Neural cell (in vitro differentiated cells): Measurements from ENCODE around the gene HINT2. TPM values are rescaled to one million over a fixed set of nuclear protein-coding genes. Genes with fewer than 3 reads are reported as not detected.

Source experiments
- H2AFZ ChIP-seq: fragments of 200-600, 300-800 bp; sonication (generic), shearing (Covaris generic); 2 replicates; pipeline ENCODE4 v1.6.0; 2014; ENCODE audit warnings: low read depth, mild to moderate bottlenecking, antibody characterized with exemption, low read length, moderate library complexity
- H3F3A ChIP-seq: fragments of 200-600 bp; shearing (Covaris generic); 2 replicates; pipeline ENCODE4 v1.6.1; 2016; ENCODE audit warnings: mild to moderate bottlenecking, moderate library complexity, mixed read lengths, antibody characterized with exemption, low read length; ENCODE audit not compliant: insufficient read depth, poor library complexity, severe bottlenecking
- H3K27ac ChIP-seq: fragments of 200-600, 300-800 bp; sonication (generic), shearing (Covaris generic); 2 replicates; pipeline ENCODE4 v1.5.1; 2014; ENCODE audit warnings: mild to moderate bottlenecking, low read length, moderate library complexity
- H3K27me3 ChIP-seq: fragments of 300-800, 200-600 bp; sonication (generic), shearing (Covaris generic); 2 replicates; pipeline ENCODE4 v1.6.0; 2014; ENCODE audit warnings: mild to moderate bottlenecking, low read depth, low read length, moderate library complexity; ENCODE audit not compliant: insufficient read depth
- H3K36me3 ChIP-seq: fragments of 300-800, 200-600 bp; sonication (generic), shearing (Covaris generic); 2 replicates; pipeline ENCODE4 v1.5.1; 2014; ENCODE audit warnings: mild to moderate bottlenecking, antibody characterized with exemption, low read length, moderate library complexity; ENCODE audit not compliant: insufficient read depth
- H3K4me2 ChIP-seq: fragments of 300-800, 200-600 bp; sonication (generic), shearing (Covaris generic); 2 replicates; pipeline ENCODE4 v1.6.0; 2014; ENCODE audit warnings: mild to moderate bottlenecking, low read length
- H3K4me3 ChIP-seq: fragments of 300-800, 200-600 bp; sonication (generic), shearing (Covaris generic); 2 replicates; pipeline ENCODE4 v1.5.1; 2014; ENCODE audit warnings: mild to moderate bottlenecking, low read length, moderate library complexity
- H3K79me2 ChIP-seq: fragments of 200-600 bp; shearing (Covaris generic); replicated peaks from 2 replicates; pipeline ENCODE4 v1.6.0; 2014; ENCODE audit warnings: mild to moderate bottlenecking, low read length, moderate library complexity; ENCODE audit not compliant: insufficient read depth
- H3K9ac ChIP-seq: fragments of 300-800, 200-600 bp; sonication (generic), shearing (Covaris generic); 2 replicates; pipeline ENCODE4 v1.6.1; 2016; ENCODE audit warnings: mild to moderate bottlenecking, low read length, mixed read lengths
- H3K9me2 ChIP-seq: fragments of 200-600 bp; shearing (Covaris generic); 2 replicates; pipeline ENCODE4 v1.6.1; 2016; ENCODE audit warnings: mild to moderate bottlenecking, low read length, mixed read lengths; ENCODE audit not compliant: insufficient read depth
- H3K9me3 ChIP-seq: fragments of 200-600, 300-800 bp; sonication (generic), shearing (Covaris generic); 2 replicates; pipeline ENCODE4 v1.6.1; 2016; ENCODE audit warnings: mild to moderate bottlenecking, mixed run types, low read length, moderate library complexity, mixed read lengths
- H4K20me1 ChIP-seq: fragments of 200-600 bp; shearing (Covaris generic); 2 replicates; pipeline ENCODE4 v1.6.1; 2016; ENCODE audit warnings: mild to moderate bottlenecking, mixed run types; ENCODE audit not compliant: insufficient read depth
- CTCF ChIP-seq: fragments of 450-650 bp; IDR thresholded peaks from 2 replicates; pipeline ENCODE4 v1.5.1; 2014; ENCODE audit warnings: antibody characterized with exemption, mild to moderate bottlenecking, moderate library complexity; ENCODE audit not compliant: poor library complexity, severe bottlenecking
- EP300 ChIP-seq: fragments of 450-650 bp; conservative IDR thresholded peaks from 2 replicates; pipeline ENCODE4 v1.6.1; 2014; ENCODE audit warnings: antibody characterized with exemption, mild to moderate bottlenecking, moderate library complexity; ENCODE audit not compliant: poor library complexity, severe bottlenecking
- EZH2 ChIP-seq: fragments of 200-600, 300-800 bp; shearing (Covaris generic), sonication (generic); IDR thresholded peaks from 2 replicates; pipeline ENCODE4 v1.6.1; 2014; ENCODE audit warnings: antibody characterized with exemption, low read length, borderline replicate concordance, mild to moderate bottlenecking; ENCODE audit not compliant: insufficient read depth, poor library complexity, severe bottlenecking
- MXI1 ChIP-seq: fragments of 450-650 bp; conservative IDR thresholded peaks from 2 replicates; pipeline ENCODE4 v1.6.1; 2014; ENCODE audit warnings: antibody characterized with exemption, mild to moderate bottlenecking; ENCODE audit not compliant: poor library complexity, severe bottlenecking
- POLR2AphosphoS5 ChIP-seq: IDR thresholded peaks from 2 replicates; pipeline ENCODE4 v1.6.1; 2012
- RAD21 ChIP-seq: fragments of 450-650 bp; conservative IDR thresholded peaks from 2 replicates; pipeline ENCODE4 v1.6.1; 2014; ENCODE audit warnings: antibody characterized with exemption, mild to moderate bottlenecking, moderate library complexity
- SMC3 ChIP-seq: fragments of 450-650 bp; conservative IDR thresholded peaks from 2 replicates; pipeline ENCODE4 v1.6.1; 2014; ENCODE audit warnings: antibody characterized with exemption, mild to moderate bottlenecking, moderate library complexity; ENCODE audit not compliant: poor library complexity
- TAF1 ChIP-seq: IDR thresholded peaks from 2 replicates; pipeline ENCODE4 v1.6.1; 2012; ENCODE audit warnings: low read depth
- polyA plus RNA-seq: library from polyadenylated mRNA; depleted of rRNA; stranded (reverse); fragments of >200 nt; gene quantifications from 2 replicates; pipeline ENCODE4 v1.2.3, GENCODE V29; 2014
- TF ChIP-seq, protein P1 (sequence below): IDR thresholded peaks from 2 replicates; pipeline ENCODE4 v1.6.1; 2012; ENCODE audit warnings: borderline replicate concordance

HINT2 gene
- polyA plus RNA-seq, 1 donor from 2014 or later = 31.0 TPM

GRCh38 chr9:35835216-35835632 is 20.4 kb upstream of the HINT2 start:
- H3K4me2 ChIP-seq = no peak overlapping the region
- peaks cover 5% of the 10 kb centered on the region for H3K79me2 ChIP-seq
- H3F3A ChIP-seq = no peaks in the 10 kb centered on the region
- no peaks in the 10 kb centered on the region for H3K9me3 ChIP-seq
- H3K27me3 ChIP-seq = no peaks in the 10 kb centered on the region
- H2AFZ ChIP-seq = no peak overlapping the region
- H3K9ac ChIP-seq = no peak overlapping the region
- H4K20me1 ChIP-seq = no peaks in the 10 kb centered on the region
- TF ChIP-seq TAF1 (no peak), EP300 (no peak), SMC3 (no peak), CTCF (no peak), POLR2AphosphoS5 (no peak), EZH2 (no peak), MXI1 (no peak), RAD21 (no peak)
- TF ChIP-seq, protein P1, sequence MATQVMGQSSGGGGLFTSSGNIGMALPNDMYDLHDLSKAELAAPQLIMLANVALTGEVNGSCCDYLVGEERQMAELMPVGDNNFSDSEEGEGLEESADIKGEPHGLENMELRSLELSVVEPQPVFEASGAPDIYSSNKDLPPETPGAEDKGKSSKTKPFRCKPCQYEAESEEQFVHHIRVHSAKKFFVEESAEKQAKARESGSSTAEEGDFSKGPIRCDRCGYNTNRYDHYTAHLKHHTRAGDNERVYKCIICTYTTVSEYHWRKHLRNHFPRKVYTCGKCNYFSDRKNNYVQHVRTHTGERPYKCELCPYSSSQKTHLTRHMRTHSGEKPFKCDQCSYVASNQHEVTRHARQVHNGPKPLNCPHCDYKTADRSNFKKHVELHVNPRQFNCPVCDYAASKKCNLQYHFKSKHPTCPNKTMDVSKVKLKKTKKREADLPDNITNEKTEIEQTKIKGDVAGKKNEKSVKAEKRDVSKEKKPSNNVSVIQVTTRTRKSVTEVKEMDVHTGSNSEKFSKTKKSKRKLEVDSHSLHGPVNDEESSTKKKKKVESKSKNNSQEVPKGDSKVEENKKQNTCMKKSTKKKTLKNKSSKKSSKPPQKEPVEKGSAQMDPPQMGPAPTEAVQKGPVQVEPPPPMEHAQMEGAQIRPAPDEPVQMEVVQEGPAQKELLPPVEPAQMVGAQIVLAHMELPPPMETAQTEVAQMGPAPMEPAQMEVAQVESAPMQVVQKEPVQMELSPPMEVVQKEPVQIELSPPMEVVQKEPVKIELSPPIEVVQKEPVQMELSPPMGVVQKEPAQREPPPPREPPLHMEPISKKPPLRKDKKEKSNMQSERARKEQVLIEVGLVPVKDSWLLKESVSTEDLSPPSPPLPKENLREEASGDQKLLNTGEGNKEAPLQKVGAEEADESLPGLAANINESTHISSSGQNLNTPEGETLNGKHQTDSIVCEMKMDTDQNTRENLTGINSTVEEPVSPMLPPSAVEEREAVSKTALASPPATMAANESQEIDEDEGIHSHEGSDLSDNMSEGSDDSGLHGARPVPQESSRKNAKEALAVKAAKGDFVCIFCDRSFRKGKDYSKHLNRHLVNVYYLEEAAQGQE = no peak
- H3K9me2 ChIP-seq = no peaks in the 10 kb centered on the region
- no peak overlapping the region for H3K27ac ChIP-seq
- peaks cover 4% of the 10 kb centered on the region for H3K36me3 ChIP-seq
- H3K4me3 ChIP-seq = no peak overlapping the region

- Histone ChIP-seq H3K27ac (no peak overlapping the region), H3K4me3 (no peak overlapping the region), H3K27me3 (no peaks in the 10 kb centered on the region), H3K36me3 (peaks cover 4% of the 10 kb centered on the region), H3K9me2 (no peaks in the 10 kb centered on the region), H3K4me2 (no peak overlapping the region), H3K9me3 (no peaks in the 10 kb centered on the region), H4K20me1 (no peaks in the 10 kb centered on the region), H2AFZ (no peak overlapping the region), H3K9ac (no peak overlapping the region), H3K79me2 (peaks cover 12% of the 10 kb centered on the region), H3F3A (no peaks in the 10 kb centered on the region)
- TF ChIP-seq POLR2AphosphoS5 = no peak
- TF ChIP-seq, protein P1 = no peak
- no peak for TF ChIP-seq MXI1
- TF ChIP-seq RAD21 = no peak
- no peak for TF ChIP-seq EZH2
- no peak for TF ChIP-seq SMC3
- TF ChIP-seq TAF1 = no peak
- no peak for TF ChIP-seq EP300
- TF ChIP-seq CTCF = no peak
Measured at GRCh38 chr9:35834260-35835215, 19.7 kb upstream of the HINT2 start.
